KBM-7 (cell line): Measurements from ENCODE around the gene LSAMP.
"Not testable (repeated sequence)": the region's sequence is repeated elsewhere in the genome, so short reads cannot be mapped to it uniquely, and the experiment has no call there.

Experiments
- DNase-seq: peaks from one replicate; pipeline ENCODE4 v3.0.0-alpha.2; 2015
- in situ Hi-C: fragments of 300-500 bp; cut with MboI; formaldehyde crosslinking; loops from 2 replicates; pipeline ENCODE4 v1.14.3; 2020; ENCODE audit warnings: low sequenced_read_pairs, low pct_unique_long_range_greater_than_20kb, mixed read lengths

Gene LSAMP

GRCh38 chr3:115819785-115820384, 625.4 kb downstream of the LSAMP start:
- DNase-seq = peak; percentile 83
- in situ Hi-C loops = no loop called here

DNA sequence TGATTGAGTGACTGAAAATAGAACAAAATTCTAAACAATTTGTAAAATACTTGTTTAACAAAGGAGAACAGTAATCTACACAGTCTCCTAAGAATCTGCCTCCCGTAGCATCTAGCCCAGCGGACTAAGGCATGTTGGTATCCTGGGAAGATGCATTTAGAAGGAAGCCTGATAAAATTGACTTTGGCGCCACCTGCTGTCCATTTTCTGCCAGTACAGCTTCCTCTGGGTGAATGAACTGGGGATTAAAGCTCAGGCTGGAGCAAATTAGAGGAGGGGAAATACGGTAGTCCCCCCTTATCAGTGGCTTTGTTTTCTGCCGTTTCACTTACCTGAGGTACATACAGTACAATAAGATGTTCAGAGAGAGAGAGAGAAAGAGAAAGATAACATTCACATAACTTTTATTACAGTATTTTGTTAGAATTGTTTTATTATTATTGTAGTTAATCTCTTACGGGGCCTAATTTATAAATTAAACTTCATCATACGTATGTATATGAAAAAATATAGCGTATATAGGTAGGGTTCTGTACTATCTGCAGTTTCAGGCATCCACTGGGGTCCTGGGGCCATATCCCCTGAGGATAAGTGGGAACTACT, 630.4 kb downstream of the LSAMP start:
- in situ Hi-C loops = no loop called here
- DNase-seq = peak; percentile 68

GRCh38 chr3:115814006-115814405, 631.3 kb downstream of the LSAMP start:
- in situ Hi-C loops = no loop called here
- DNase-seq = no peak

- no peak for DNase-seq
- in situ Hi-C loops = no loop called here
Observed at GRCh38 chr3:115808816-115809215, 636.5 kb downstream of the LSAMP start.

- in situ Hi-C loops = no loop called here
- no peak for DNase-seq
Observed at GRCh38 chr3:115808244-115808643, 637.0 kb downstream of the LSAMP start.

- in situ Hi-C loops = no loop called here
- DNase-seq = no peak
Observed at GRCh38 chr3:115806501-115806900, 638.8 kb downstream of the LSAMP start.

DNA sequence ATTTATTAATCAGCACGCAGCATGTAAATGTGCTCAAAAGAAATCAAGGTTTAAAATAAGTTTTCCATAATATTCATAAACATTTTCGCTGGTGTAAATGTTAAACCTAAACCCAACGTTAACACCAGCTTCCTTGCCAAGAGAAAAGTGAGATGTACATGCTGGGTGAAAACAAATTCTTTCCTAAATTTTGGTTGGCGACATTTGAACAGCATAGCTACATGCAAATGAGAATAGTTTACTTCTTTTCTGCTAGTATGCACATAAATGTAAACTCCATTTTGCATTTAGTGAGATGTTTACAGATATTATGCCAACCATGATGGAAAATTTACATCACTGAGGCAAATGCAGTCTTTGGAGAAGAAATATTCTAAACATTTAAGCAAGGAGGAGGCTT, 639.8 kb downstream of the LSAMP start:
- in situ Hi-C loops = no loop called here
- no peak for DNase-seq

DNA sequence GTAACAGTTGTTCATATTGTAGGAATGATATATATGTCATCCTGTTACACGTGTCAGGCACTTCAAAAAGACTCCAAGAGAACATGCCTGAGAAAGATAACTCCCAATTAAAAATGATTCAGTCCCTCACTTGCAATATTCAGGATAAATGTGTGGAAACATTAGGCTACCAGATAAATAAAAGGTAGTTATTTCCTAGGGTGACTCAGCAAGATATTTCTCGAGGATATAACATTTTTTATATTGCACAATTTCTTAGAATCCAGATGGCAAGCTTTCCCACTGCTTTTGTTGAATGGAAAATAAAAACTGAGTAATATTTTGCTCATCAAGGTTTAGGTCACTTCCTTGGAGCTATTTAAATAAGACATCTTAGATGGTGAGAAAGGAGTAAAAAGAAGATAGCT, 640.6 kb downstream of the LSAMP start:
- DNase-seq = no peak
- in situ Hi-C loops = no loop called here

DNA sequence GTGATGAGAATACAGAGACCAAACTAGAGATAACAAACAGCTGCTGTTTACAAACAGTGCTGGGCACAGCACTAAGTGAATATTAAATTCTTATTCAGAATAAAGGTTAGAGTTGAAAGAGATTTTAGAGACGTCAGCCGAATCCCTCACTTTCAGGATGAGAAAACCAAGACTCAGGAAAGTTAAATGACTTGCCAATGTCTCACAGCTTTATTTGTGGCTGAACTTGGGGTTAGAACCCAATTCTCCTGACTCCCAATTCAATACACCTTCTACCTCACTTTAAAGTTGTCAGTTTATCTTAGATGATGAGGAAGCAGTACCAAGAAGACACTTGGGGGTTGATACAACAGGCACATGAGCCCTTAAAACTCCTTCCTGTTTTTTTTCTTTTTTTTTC, 641.1 kb downstream of the LSAMP start:
- no peak for DNase-seq
- in situ Hi-C loops = no loop called here

GRCh38 chr3:115803661-115804060, 641.6 kb downstream of the LSAMP start:
- no peak for DNase-seq

GRCh38 chr3:115800489-115801075, 644.7 kb downstream of the LSAMP start:
- DNase-seq = no peak
- in situ Hi-C loops = no loop called here

More at GRCh38 chr3:115803661-115804060, 641.6 kb downstream of the LSAMP start:
- in situ Hi-C loops = no loop called here

GRCh38 chr3:115800065-115800464, 645.2 kb downstream of the LSAMP start:
- in situ Hi-C loops, DNase-seq: not testable (repeated sequence)

GRCh38 chr3:115792206-115792955, 652.9 kb downstream of the LSAMP start:
- in situ Hi-C loops = no loop called here
- no peak for DNase-seq

DNA sequence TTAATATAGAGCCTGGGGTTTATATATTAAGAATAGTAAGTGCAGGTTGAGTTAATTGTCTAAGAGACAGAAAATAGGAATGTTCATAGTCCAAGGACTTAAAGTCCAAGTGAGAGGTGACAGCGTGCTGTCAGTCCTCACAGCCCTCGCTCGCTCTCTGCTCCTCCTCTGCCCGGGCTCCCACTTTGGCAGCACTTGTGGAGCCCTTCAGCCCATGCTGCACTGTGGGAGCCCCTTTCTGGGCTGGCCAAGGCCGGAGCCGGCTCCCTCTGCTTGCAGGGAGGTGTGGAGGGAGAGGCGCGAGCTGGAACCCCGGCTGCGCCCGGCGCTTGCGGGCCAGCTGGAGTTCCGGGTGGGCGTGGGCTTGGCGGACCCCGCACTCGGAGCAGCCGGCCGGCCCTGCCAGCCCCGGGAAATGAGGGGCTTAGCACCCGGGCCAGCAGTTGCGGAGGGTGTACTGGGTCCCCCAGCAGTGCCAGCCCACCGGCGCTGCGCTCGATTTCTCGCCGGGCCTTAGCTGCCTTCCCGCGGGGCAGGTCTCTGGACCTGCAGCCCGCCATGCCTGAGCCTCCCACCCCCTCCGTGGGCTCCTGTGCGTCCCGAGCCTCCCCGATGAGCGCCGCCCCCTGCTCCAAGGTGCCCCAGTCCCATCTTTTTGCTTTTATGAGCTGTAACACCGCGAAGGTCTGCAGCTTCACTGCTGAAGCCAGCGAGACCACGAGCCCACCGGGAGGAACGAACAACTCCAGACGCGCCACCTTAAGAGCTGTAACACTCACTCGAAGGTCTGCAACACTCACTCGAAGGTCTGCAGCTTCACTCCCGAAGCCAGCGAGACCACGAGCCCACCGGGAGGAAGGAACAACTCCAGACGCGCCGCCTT, 653.8 kb downstream of the LSAMP start:
- in situ Hi-C loops, DNase-seq: not testable (repeated sequence)

GRCh38 chr3:115790759-115791158, 654.5 kb downstream of the LSAMP start:
- no peak for DNase-seq
- in situ Hi-C loops = no loop called here

DNA sequence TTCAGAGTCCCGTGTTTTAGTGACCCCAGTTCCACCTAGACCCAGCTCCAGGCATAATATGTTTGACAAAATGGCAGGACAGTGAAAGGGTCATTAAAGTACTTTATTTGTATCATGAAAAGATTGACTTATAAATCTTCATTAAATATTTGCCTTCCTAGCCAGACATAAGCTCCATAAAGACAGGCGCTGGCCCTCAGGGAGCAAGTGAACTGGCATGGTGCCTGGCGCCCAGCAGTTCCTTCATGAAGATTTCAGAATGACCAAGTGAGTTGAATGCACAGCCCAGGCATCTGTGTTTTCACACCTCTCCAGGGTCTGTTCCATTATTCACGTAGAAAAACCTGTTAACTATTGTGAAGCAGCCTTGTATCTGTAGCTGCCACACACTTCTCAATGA, 655.8 kb downstream of the LSAMP start:
- no peak for DNase-seq
- in situ Hi-C loops = no loop called here

DNA sequence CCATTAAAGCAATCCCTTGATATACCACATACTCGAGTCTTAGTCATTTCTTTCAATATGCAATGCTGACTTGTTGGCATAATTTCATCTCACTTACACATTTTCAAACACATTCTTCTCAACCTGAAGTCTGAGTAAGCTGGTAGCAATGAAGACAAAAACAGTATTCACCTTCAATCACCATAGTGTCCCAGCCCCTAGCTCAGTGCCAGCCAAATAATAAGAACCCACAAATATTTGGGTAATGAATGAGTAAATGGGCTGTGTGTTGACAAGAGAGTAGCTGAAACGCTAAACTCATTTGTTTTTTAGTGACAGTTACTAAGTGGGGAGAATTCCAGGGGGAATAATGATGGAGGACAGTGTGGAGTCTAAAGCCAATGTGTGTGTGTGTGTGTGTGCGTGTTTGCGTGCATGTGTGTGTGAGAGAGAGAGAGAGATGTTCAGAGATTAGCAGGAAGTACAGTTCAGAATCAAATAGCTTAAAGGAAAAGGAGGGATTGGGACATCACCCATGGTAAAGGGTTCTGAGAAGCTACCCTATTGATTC, 656.3 kb downstream of the LSAMP start:
- DNase-seq = no peak
- in situ Hi-C loops = no loop called here

DNA sequence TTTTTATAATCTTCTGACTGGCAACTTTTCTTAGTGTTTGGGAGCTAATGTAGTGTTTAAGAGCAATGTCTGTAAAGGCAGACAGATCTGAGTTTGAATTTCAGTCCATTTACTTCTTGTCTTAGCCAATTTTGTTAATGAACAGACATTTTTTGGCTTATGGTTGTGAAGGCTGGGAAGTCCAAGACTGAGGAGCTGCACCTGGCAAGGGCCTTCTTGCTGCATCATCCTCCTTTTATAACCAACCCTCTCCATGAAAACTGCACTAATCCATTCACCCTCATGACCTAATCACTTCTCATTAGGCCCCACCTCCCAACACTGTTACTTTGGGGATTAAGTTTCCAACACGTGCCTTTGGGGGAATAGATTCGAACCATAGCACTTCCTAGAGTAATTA, 657.5 kb downstream of the LSAMP start:
- in situ Hi-C loops = no loop called here
- DNase-seq = no peak

DNA sequence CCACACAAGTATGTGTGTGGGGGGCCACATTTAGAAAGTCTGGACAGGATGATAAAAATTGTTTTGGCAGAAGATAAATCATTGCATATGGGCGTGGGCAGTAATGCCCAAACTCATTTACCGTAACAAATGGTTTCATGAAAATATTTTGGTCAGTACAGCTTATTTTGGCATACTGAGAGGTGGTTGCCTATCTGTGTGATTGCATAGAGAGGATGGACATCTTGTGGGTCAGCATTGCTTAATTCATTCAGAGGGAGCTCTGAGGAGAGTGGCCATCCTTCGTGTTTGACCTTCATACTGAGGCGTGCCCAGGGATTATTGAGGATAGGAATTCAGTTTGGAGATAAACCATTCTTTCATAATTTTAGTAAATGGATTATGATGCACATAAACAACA, 659.5 kb downstream of the LSAMP start:
- DNase-seq = no peak
- in situ Hi-C loops = no loop called here
